GM10248 (cell line): ENCODE results near the gene LARP1.

Experiments used
- CTCF ChIA-PET: fragments of 300-600 bp; sonication (Branson Sonifier 250); formaldehyde crosslinking; extraction: SDS; loops from one replicate; lab custom pipeline; 2021; ENCODE audit warnings: antibody characterized with exemption; lab: Yijun Ruan, JAX
- POLR2A ChIA-PET: fragments of 350-650 bp; sonication (Branson Sonifier 250); formaldehyde crosslinking; extraction: SDS; loops from one replicate; lab custom pipeline; 2020; ENCODE audit warnings: antibody characterized with exemption; lab: Yijun Ruan, JAX
- DNase-seq: peaks from one replicate; pipeline ENCODE4 v3.0.0; 2012; ENCODE audit errors: extremely low spot score
- CTCF ChIP-seq: IDR thresholded peaks from 2 replicates; pipeline ENCODE4 v1.5.1; 2012; ENCODE audit warnings: mild to moderate bottlenecking, low read depth; ENCODE audit errors: extremely low read depth, missing control alignments, control extremely low read depth

Gene LARP1

GRCh38 chr5:154784856-154785255, 29.7 kb downstream of the LARP1 start:
- no peak for TF ChIP-seq CTCF
- POLR2A ChIA-PET, result no interaction called here
- CTCF ChIA-PET, result interaction anchor here (2.8 kb wide), 1 partner anchor 16 kb away, joined by 6 read pairs; no protein-coding TSS in a partner anchor
- DNase-seq, result no peak

- DNase-seq, result no peak
- TF ChIP-seq CTCF, result no peak
- ChIA-PET POLR2A (no interaction called here), CTCF (no interaction called here)
Measured at GRCh38 chr5:154786414-154786813, 31.2 kb downstream of the LARP1 start.

GRCh38 chr5:154788212-154788611, 33.0 kb downstream of the LARP1 start:
- no peak for DNase-seq
- ChIA-PET CTCF (interaction anchor here (0.8 kb wide), 1 partner anchor 149 kb away, joined by 3 read pairs; the partner anchor contains the start of gene GEMIN5), POLR2A (no interaction called here)

GRCh38 chr5:154791535-154791934, 36.4 kb downstream of the LARP1 start:
- DNase-seq, result no peak
- no peak for TF ChIP-seq CTCF
- ChIA-PET CTCF (interaction anchor here (1.2 to 1.6 kb wide), 2 partner anchors 10 to 12 kb away, joined by 4 to 6 read pairs; no protein-coding TSS in a partner anchor), POLR2A (no interaction called here)

More at GRCh38 chr5:154788212-154788611, 33.0 kb downstream of the LARP1 start:
- TF ChIP-seq CTCF, result no peak

GRCh38 chr5:154793599-154794524, 38.7 kb downstream of the LARP1 start:
- CTCF ChIA-PET, result interaction anchor here (1.0 to 1.4 kb wide), 2 partner anchors 11 to 16 kb away, joined by 3 read pairs; no protein-coding TSS in a partner anchor
- no peak for DNase-seq
- no peak for TF ChIP-seq CTCF
- POLR2A ChIA-PET, result no interaction called here

- TF ChIP-seq CTCF, result no peak
- POLR2A ChIA-PET, result no interaction called here
- no peak for DNase-seq
- CTCF ChIA-PET, result no interaction called here
Measured at GRCh38 chr5:154794525-154795234, 39.5 kb downstream of the LARP1 start.
